Esophagus (tissue), 2 donors: ENCODE measurements around the gene SARS1. TPM values are rescaled to one million over a fixed set of nuclear protein-coding genes. Genes with fewer than 3 reads are reported as not detected.

Experiments
- H3K27ac ChIP-seq, 2 donors: one replicate each; pipeline ENCODE4 v1.5.1; 2013; ENCODE audit warnings: low read depth in 2 of 2, mild to moderate bottlenecking in 2 of 2, inconsistent platforms in 1 of 2, low read length in 1 of 2, moderate library complexity in 1 of 2
- H3K27me3 ChIP-seq, 2 donors: one replicate each; pipeline ENCODE4 v1.6.1; 2013; ENCODE audit warnings: low read length in 2 of 2, control low read depth in 1 of 2, mild to moderate bottlenecking in 1 of 2; ENCODE audit not compliant: insufficient read depth in 2 of 2, control insufficient read depth in 1 of 2
- H3K36me3 ChIP-seq, 2 donors: one replicate each; pipeline ENCODE4 v1.6.1; 2013; ENCODE audit warnings: low read length in 1 of 2; ENCODE audit not compliant: control insufficient read depth in 2 of 2, insufficient read depth in 2 of 2
- H3K4me1 ChIP-seq, 2 donors: one replicate each; pipeline ENCODE4 v1.6.1; 2013; ENCODE audit warnings: low read length in 1 of 2; ENCODE audit not compliant: control insufficient read depth in 2 of 2, insufficient read depth in 2 of 2
- H3K4me3 ChIP-seq, 2 donors: one replicate each; pipeline ENCODE4 v1.5.1; 2013; ENCODE audit warnings: low read length in 2 of 2, mild to moderate bottlenecking in 2 of 2, low read depth in 1 of 2, moderate library complexity in 1 of 2
- H3K9me3 ChIP-seq, 2 donors: one replicate each; pipeline ENCODE4 v1.6.1; 2013; ENCODE audit warnings: mild to moderate bottlenecking in 2 of 2, low read depth in 1 of 2, low read length in 1 of 2, moderate library complexity in 1 of 2; ENCODE audit not compliant: control insufficient read depth in 2 of 2, insufficient read depth in 1 of 2
- WGBS, 2 donors: extraction: QIAGEN DNeasy Blood & Tissue Kit; methylation state at CpG; one replicate each; pipeline ENCODE4 v1.1.7; 2013; 5-methylcytosine and 5-hydroxymethylcytosine counted together
- polyA plus RNA-seq, 2 donors: library from polyadenylated mRNA; stranded (reverse); fragments of 200-250 nt; gene quantifications; one replicate each; pipeline ENCODE4 v1.2.3, GENCODE V29; 2013
- donor health status: healthy with polysubstance abuse.
- donor health status: Bipolar disorder and iron deficiency.

Gene SARS1
- polyA plus RNA-seq, 2 donors = 31.4 to 124 TPM

GRCh38 chr1:109271458-109271857 is 57.7 kb downstream of the SARS1 start:
- no peaks in the 10 kb centered on the region for H3K9me3 ChIP-seq
- no peaks in the 10 kb centered on the region for H3K27me3 ChIP-seq
- H3K4me1 ChIP-seq = peaks cover 0 to 17% of the 10 kb centered on the region in 2 donors
- H3K27ac ChIP-seq = no peak overlapping the region
- H3K4me3 ChIP-seq = no peak overlapping the region
- WGBS, 2 donors = 86 to 90% methylated on average over 6 of the region's 6 CpGs
- peaks cover 0 to 39% of the 10 kb centered on the region in 2 donors for H3K36me3 ChIP-seq

GRCh38 chr1:109272021-109272799 is 58.5 kb downstream of the SARS1 start:
- 82 to 84% methylated on average over 13 of the region's 13 CpGs for WGBS, 2 donors
- Histone ChIP-seq H3K36me3 (peaks cover 0 to 39% of the 10 kb centered on the region in 2 donors), H3K4me3 (no peak overlapping the region), H3K27me3 (no peaks in the 10 kb centered on the region), H3K9me3 (no peaks in the 10 kb centered on the region), H3K27ac (peak overlapping the region in 1 of 2 donors; percentile 96), H3K4me1 (peaks cover 0 to 15% of the 10 kb centered on the region in 2 donors)

GRCh38 chr1:109272831-109273547 is 59.3 kb downstream of the SARS1 start:
- WGBS, 2 donors = 67 to 76% methylated on average over 16 of the region's 16 CpGs
- H3K4me3 ChIP-seq = no peak overlapping the region
- H3K27me3 ChIP-seq = no peaks in the 10 kb centered on the region
- peak overlapping the region; percentile 85 to 96 for H3K27ac ChIP-seq
- no peaks in the 10 kb centered on the region for H3K9me3 ChIP-seq
- H3K4me1 ChIP-seq = peaks cover 0 to 16% of the 10 kb centered on the region in 2 donors
- H3K36me3 ChIP-seq = peaks cover 0 to 39% of the 10 kb centered on the region in 2 donors

GRCh38 chr1:109273570-109274288 is 60.0 kb downstream of the SARS1 start:
- no peak overlapping the region for H3K4me3 ChIP-seq
- WGBS, 2 donors = 50 to 60% methylated on average over 30 of the region's 30 CpGs
- H3K4me1 ChIP-seq = peaks cover 0 to 16% of the 10 kb centered on the region in 2 donors
- no peaks in the 10 kb centered on the region for H3K9me3 ChIP-seq
- H3K36me3 ChIP-seq = peaks cover 0 to 37% of the 10 kb centered on the region in 2 donors
- no peaks in the 10 kb centered on the region for H3K27me3 ChIP-seq
- H3K27ac ChIP-seq = peak overlapping the region; percentile 85 to 96

- peak overlapping the region; percentile 85 to 96 for H3K27ac ChIP-seq
- 24 to 35% methylated on average over 24 of the region's 24 CpGs for WGBS, 2 donors
- H3K27me3 ChIP-seq = no peaks in the 10 kb centered on the region
- peaks cover 0 to 27% of the 10 kb centered on the region in 2 donors for H3K36me3 ChIP-seq
- H3K4me3 ChIP-seq = no peak overlapping the region
- peaks cover 0 to 16% of the 10 kb centered on the region in 2 donors for H3K4me1 ChIP-seq
- H3K9me3 ChIP-seq = no peaks in the 10 kb centered on the region
These were observed 61.1 kb downstream of the SARS1 start for GRCh38 chr1:109274533-109275476.

GRCh38 chr1:109275706-109276345 is 62.1 kb downstream of the SARS1 start:
- H3K4me3 ChIP-seq = no peak overlapping the region
- no peaks in the 10 kb centered on the region for H3K27me3 ChIP-seq
- peak overlapping the region; percentile 66 to 96 for H3K27ac ChIP-seq
- H3K36me3 ChIP-seq = peaks cover 0 to 20% of the 10 kb centered on the region in 2 donors
- peaks cover 0 to 16% of the 10 kb centered on the region in 2 donors for H3K4me1 ChIP-seq
- 55% methylated on average over 9 of the region's 9 CpGs for WGBS, 2 donors
- no peaks in the 10 kb centered on the region for H3K9me3 ChIP-seq

- Histone ChIP-seq H3K27ac (peak overlapping the region; percentile 71 to 87), H3K4me3 (no peak overlapping the region), H3K4me1 (peaks cover 3 to 24% of the 10 kb centered on the region in 2 donors), H3K27me3 (no peaks in the 10 kb centered on the region), H3K9me3 (no peaks in the 10 kb centered on the region), H3K36me3 (peaks cover 0 to 7% of the 10 kb centered on the region in 2 donors)
- 56 to 68% methylated on average over 7 of the region's 7 CpGs for WGBS, 2 donors
These were observed 63.9 kb downstream of the SARS1 start for GRCh38 chr1:109277434-109278204.

GRCh38 chr1:109279615-109280278 is 66.0 kb downstream of the SARS1 start:
- Histone ChIP-seq H3K36me3 (peaks cover 0 to 5% of the 10 kb centered on the region in 2 donors), H3K4me1 (peaks cover 3 to 16% of the 10 kb centered on the region in 2 donors), H3K27me3 (no peaks in the 10 kb centered on the region), H3K9me3 (no peaks in the 10 kb centered on the region), H3K4me3 (no peak overlapping the region), H3K27ac (no peak overlapping the region)
- WGBS, 2 donors = 94% methylated on average over 5 of the region's 5 CpGs
